ENCODE results near the gene RPUSD1. TPM values are rescaled to one million over a fixed set of nuclear protein-coding genes. Genes with fewer than 3 reads are reported as not detected.
"Not testable (repeated sequence)": the region's sequence is repeated elsewhere in the genome, so short reads cannot be mapped to it uniquely, and the experiment has no call there.

Gene RPUSD1
- total RNA-seq, 1 donor from 2014 or later = 35.3 TPM

GRCh38 chr16:756428-756827, 31.8 kb downstream of the RPUSD1 start:
- ATAC-seq (ENCODE audit: low read depth) = no peak

GRCh38 chr16:754656-755055, 33.5 kb downstream of the RPUSD1 start:
- Mint-ChIP-seq H3K27me3 (peaks cover 8% of the 10 kb centered on the region), H3K4me1 (peaks cover 6% of the 10 kb centered on the region), H3K27ac (no peak overlapping the region), H3K36me3 (ENCODE audit: low read depth) (no peaks in the 10 kb centered on the region), H3K9me3 (no peaks in the 10 kb centered on the region), H3K4me3 (no peak overlapping the region)
- ATAC-seq (ENCODE audit: low read depth) (no peak), DNase-seq (no peak)
- ChIA-PET POLR2A (interaction anchor here (1.0 kb wide), 1 partner anchor 16 kb away, joined by 7 read pairs; no protein-coding TSS in a partner anchor), CTCF (no interaction called here)
- intact Hi-C loops (cut with micrococcal nuclease) = no loop called here
- TF ChIP-seq, protein P1, sequence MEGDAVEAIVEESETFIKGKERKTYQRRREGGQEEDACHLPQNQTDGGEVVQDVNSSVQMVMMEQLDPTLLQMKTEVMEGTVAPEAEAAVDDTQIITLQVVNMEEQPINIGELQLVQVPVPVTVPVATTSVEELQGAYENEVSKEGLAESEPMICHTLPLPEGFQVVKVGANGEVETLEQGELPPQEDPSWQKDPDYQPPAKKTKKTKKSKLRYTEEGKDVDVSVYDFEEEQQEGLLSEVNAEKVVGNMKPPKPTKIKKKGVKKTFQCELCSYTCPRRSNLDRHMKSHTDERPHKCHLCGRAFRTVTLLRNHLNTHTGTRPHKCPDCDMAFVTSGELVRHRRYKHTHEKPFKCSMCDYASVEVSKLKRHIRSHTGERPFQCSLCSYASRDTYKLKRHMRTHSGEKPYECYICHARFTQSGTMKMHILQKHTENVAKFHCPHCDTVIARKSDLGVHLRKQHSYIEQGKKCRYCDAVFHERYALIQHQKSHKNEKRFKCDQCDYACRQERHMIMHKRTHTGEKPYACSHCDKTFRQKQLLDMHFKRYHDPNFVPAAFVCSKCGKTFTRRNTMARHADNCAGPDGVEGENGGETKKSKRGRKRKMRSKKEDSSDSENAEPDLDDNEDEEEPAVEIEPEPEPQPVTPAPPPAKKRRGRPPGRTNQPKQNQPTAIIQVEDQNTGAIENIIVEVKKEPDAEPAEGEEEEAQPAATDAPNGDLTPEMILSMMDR (IDR thresholded peaks at IDR 0.05) = no peak

More at GRCh38 chr16:756428-756827, 31.8 kb downstream of the RPUSD1 start:
- TF ChIP-seq, protein P1 (IDR thresholded peaks at IDR 0.05) = no peak
- no peak overlapping the region for H3K27ac Mint-ChIP-seq
- no peaks in the 10 kb centered on the region for H3K36me3 Mint-ChIP-seq (ENCODE audit: low read depth)
- DNase-seq = no peak
- H3K4me3 Mint-ChIP-seq = no peak overlapping the region
- peaks cover 6% of the 10 kb centered on the region for H3K4me1 Mint-ChIP-seq
- POLR2A ChIA-PET = no interaction called here
- peaks cover 10% of the 10 kb centered on the region for H3K27me3 Mint-ChIP-seq
- CTCF ChIA-PET = no interaction called here
- intact Hi-C loops (cut with micrococcal nuclease) = no loop called here
- no peaks in the 10 kb centered on the region for H3K9me3 Mint-ChIP-seq

- intact Hi-C loops (cut with micrococcal nuclease) = not testable (repeated sequence)
Measured at GRCh38 chr16:754121-754607, 34.0 kb downstream of the RPUSD1 start.

GRCh38 chr16:752007-752312, 36.2 kb downstream of the RPUSD1 start:
- Mint-ChIP-seq H3K27ac (no peak overlapping the region), H3K27me3 (peaks cover 3% of the 10 kb centered on the region), H3K4me3 (no peak overlapping the region), H3K4me1 (peaks cover 6% of the 10 kb centered on the region), H3K36me3 (ENCODE audit: low read depth) (no peaks in the 10 kb centered on the region), H3K9me3 (no peaks in the 10 kb centered on the region)
- TF ChIP-seq, protein P1 (IDR thresholded peaks at IDR 0.05) = no peak
- ATAC-seq (ENCODE audit: low read depth) = no peak
- intact Hi-C loops (cut with micrococcal nuclease) = no loop called here
- no peak for DNase-seq
- ChIA-PET CTCF (no interaction called here), POLR2A (no interaction called here)

More at GRCh38 chr16:754121-754607, 34.0 kb downstream of the RPUSD1 start:
- DNase-seq; ATAC-seq (ENCODE audit: low read depth); H3K36me3 Mint-ChIP-seq (ENCODE audit: low read depth); CTCF ChIA-PET; H3K27ac Mint-ChIP-seq; POLR2A ChIA-PET; H3K27me3 Mint-ChIP-seq; H3K4me1 Mint-ChIP-seq; H3K9me3 Mint-ChIP-seq; H3K4me3 Mint-ChIP-seq: not testable (repeated sequence)

GRCh38 chr16:751152-752006, 36.8 kb downstream of the RPUSD1 start:
- H3K27ac Mint-ChIP-seq = no peak overlapping the region
- intact Hi-C loops (cut with micrococcal nuclease) = no loop called here
- no peaks in the 10 kb centered on the region for H3K9me3 Mint-ChIP-seq
- ATAC-seq (ENCODE audit: low read depth) = no peak
- POLR2A ChIA-PET = no interaction called here
- TF ChIP-seq, protein P1 (IDR thresholded peaks at IDR 0.05) = no peak
- CTCF ChIA-PET = no interaction called here
- H3K36me3 Mint-ChIP-seq (ENCODE audit: low read depth) = no peaks in the 10 kb centered on the region
- peaks cover 6% of the 10 kb centered on the region for H3K4me1 Mint-ChIP-seq
- DNase-seq = no peak
- no peak overlapping the region for H3K4me3 Mint-ChIP-seq
- H3K27me3 Mint-ChIP-seq = peaks cover 2% of the 10 kb centered on the region

All from activated B cell treated with CpG ODN at 0.5 μM for 24 hours (primary cell).